Neural cell (in vitro differentiated cells): Measurements from ENCODE around the gene PCMT1. TPM values are rescaled to one million over a fixed set of nuclear protein-coding genes. Genes with fewer than 3 reads are reported as not detected.

Experiments used
- H2AFZ ChIP-seq: fragments of 200-600, 300-800 bp; sonication (generic), shearing (Covaris generic); 2 replicates; pipeline ENCODE4 v1.6.0; 2014; ENCODE audit warnings: low read depth, mild to moderate bottlenecking, antibody characterized with exemption, low read length, moderate library complexity
- H3F3A ChIP-seq: fragments of 200-600 bp; shearing (Covaris generic); 2 replicates; pipeline ENCODE4 v1.6.1; 2016; ENCODE audit warnings: mild to moderate bottlenecking, moderate library complexity, mixed read lengths, antibody characterized with exemption, low read length; ENCODE audit not compliant: insufficient read depth, poor library complexity, severe bottlenecking
- H3K27ac ChIP-seq: fragments of 200-600, 300-800 bp; sonication (generic), shearing (Covaris generic); 2 replicates; pipeline ENCODE4 v1.5.1; 2014; ENCODE audit warnings: mild to moderate bottlenecking, low read length, moderate library complexity
- H3K27me3 ChIP-seq: fragments of 300-800, 200-600 bp; sonication (generic), shearing (Covaris generic); 2 replicates; pipeline ENCODE4 v1.6.0; 2014; ENCODE audit warnings: mild to moderate bottlenecking, low read depth, low read length, moderate library complexity; ENCODE audit not compliant: insufficient read depth
- H3K36me3 ChIP-seq: fragments of 300-800, 200-600 bp; sonication (generic), shearing (Covaris generic); 2 replicates; pipeline ENCODE4 v1.5.1; 2014; ENCODE audit warnings: mild to moderate bottlenecking, antibody characterized with exemption, low read length, moderate library complexity; ENCODE audit not compliant: insufficient read depth
- H3K4me2 ChIP-seq: fragments of 300-800, 200-600 bp; sonication (generic), shearing (Covaris generic); 2 replicates; pipeline ENCODE4 v1.6.0; 2014; ENCODE audit warnings: mild to moderate bottlenecking, low read length
- H3K4me3 ChIP-seq: fragments of 300-800, 200-600 bp; sonication (generic), shearing (Covaris generic); 2 replicates; pipeline ENCODE4 v1.5.1; 2014; ENCODE audit warnings: mild to moderate bottlenecking, low read length, moderate library complexity
- H3K79me2 ChIP-seq: fragments of 200-600 bp; shearing (Covaris generic); replicated peaks from 2 replicates; pipeline ENCODE4 v1.6.0; 2014; ENCODE audit warnings: mild to moderate bottlenecking, low read length, moderate library complexity; ENCODE audit not compliant: insufficient read depth
- H3K9ac ChIP-seq: fragments of 300-800, 200-600 bp; sonication (generic), shearing (Covaris generic); 2 replicates; pipeline ENCODE4 v1.6.1; 2016; ENCODE audit warnings: mild to moderate bottlenecking, low read length, mixed read lengths
- H3K9me2 ChIP-seq: fragments of 200-600 bp; shearing (Covaris generic); 2 replicates; pipeline ENCODE4 v1.6.1; 2016; ENCODE audit warnings: mild to moderate bottlenecking, low read length, mixed read lengths; ENCODE audit not compliant: insufficient read depth
- H3K9me3 ChIP-seq: fragments of 200-600, 300-800 bp; sonication (generic), shearing (Covaris generic); 2 replicates; pipeline ENCODE4 v1.6.1; 2016; ENCODE audit warnings: mild to moderate bottlenecking, mixed run types, low read length, moderate library complexity, mixed read lengths
- H4K20me1 ChIP-seq: fragments of 200-600 bp; shearing (Covaris generic); 2 replicates; pipeline ENCODE4 v1.6.1; 2016; ENCODE audit warnings: mild to moderate bottlenecking, mixed run types; ENCODE audit not compliant: insufficient read depth
- EP300 ChIP-seq: fragments of 450-650 bp; conservative IDR thresholded peaks from 2 replicates; pipeline ENCODE4 v1.6.1; 2014; ENCODE audit warnings: antibody characterized with exemption, mild to moderate bottlenecking, moderate library complexity; ENCODE audit not compliant: poor library complexity, severe bottlenecking
- EZH2 ChIP-seq: fragments of 200-600, 300-800 bp; shearing (Covaris generic), sonication (generic); IDR thresholded peaks from 2 replicates; pipeline ENCODE4 v1.6.1; 2014; ENCODE audit warnings: antibody characterized with exemption, low read length, borderline replicate concordance, mild to moderate bottlenecking; ENCODE audit not compliant: insufficient read depth, poor library complexity, severe bottlenecking
- MXI1 ChIP-seq: fragments of 450-650 bp; conservative IDR thresholded peaks from 2 replicates; pipeline ENCODE4 v1.6.1; 2014; ENCODE audit warnings: antibody characterized with exemption, mild to moderate bottlenecking; ENCODE audit not compliant: poor library complexity, severe bottlenecking
- POLR2AphosphoS5 ChIP-seq: IDR thresholded peaks from 2 replicates; pipeline ENCODE4 v1.6.1; 2012
- RAD21 ChIP-seq: fragments of 450-650 bp; conservative IDR thresholded peaks from 2 replicates; pipeline ENCODE4 v1.6.1; 2014; ENCODE audit warnings: antibody characterized with exemption, mild to moderate bottlenecking, moderate library complexity
- REST ChIP-seq: IDR thresholded peaks from 2 replicates; pipeline ENCODE4 v1.6.1; 2012; ENCODE audit warnings: borderline replicate concordance
- SMC3 ChIP-seq: fragments of 450-650 bp; conservative IDR thresholded peaks from 2 replicates; pipeline ENCODE4 v1.6.1; 2014; ENCODE audit warnings: antibody characterized with exemption, mild to moderate bottlenecking, moderate library complexity; ENCODE audit not compliant: poor library complexity
- TAF1 ChIP-seq: IDR thresholded peaks from 2 replicates; pipeline ENCODE4 v1.6.1; 2012; ENCODE audit warnings: low read depth
- polyA plus RNA-seq: library from polyadenylated mRNA; depleted of rRNA; stranded (reverse); fragments of >200 nt; gene quantifications from 2 replicates; pipeline ENCODE4 v1.2.3, GENCODE V29; 2014
- TF ChIP-seq, protein P1 (sequence below): fragments of 450-650 bp; IDR thresholded peaks from 2 replicates; pipeline ENCODE4 v1.5.1; 2014; ENCODE audit warnings: antibody characterized with exemption, mild to moderate bottlenecking, moderate library complexity; ENCODE audit not compliant: poor library complexity, severe bottlenecking

The PCMT1 gene
- polyA plus RNA-seq, 1 donor from 2014 or later, result 384 TPM

GRCh38 chr6:149725785-149726184, 23.8 kb upstream of the PCMT1 start:
- Histone ChIP-seq H3K79me2 (no peaks in the 10 kb centered on the region), H3K27ac (no peak overlapping the region), H3F3A (no peaks in the 10 kb centered on the region), H3K27me3 (no peaks in the 10 kb centered on the region), H3K9ac (no peak overlapping the region), H4K20me1 (no peaks in the 10 kb centered on the region), H3K4me3 (no peak overlapping the region), H2AFZ (no peak overlapping the region), H3K4me2 (no peak overlapping the region), H3K36me3 (no peaks in the 10 kb centered on the region), H3K9me2 (no peaks in the 10 kb centered on the region), H3K9me3 (no peaks in the 10 kb centered on the region)
- TF ChIP-seq MXI1 (no peak), REST (no peak), SMC3 (no peak), RAD21 (no peak), TAF1 (no peak), POLR2AphosphoS5 (no peak), EP300 (no peak), EZH2 (no peak)
- TF ChIP-seq, protein P1, sequence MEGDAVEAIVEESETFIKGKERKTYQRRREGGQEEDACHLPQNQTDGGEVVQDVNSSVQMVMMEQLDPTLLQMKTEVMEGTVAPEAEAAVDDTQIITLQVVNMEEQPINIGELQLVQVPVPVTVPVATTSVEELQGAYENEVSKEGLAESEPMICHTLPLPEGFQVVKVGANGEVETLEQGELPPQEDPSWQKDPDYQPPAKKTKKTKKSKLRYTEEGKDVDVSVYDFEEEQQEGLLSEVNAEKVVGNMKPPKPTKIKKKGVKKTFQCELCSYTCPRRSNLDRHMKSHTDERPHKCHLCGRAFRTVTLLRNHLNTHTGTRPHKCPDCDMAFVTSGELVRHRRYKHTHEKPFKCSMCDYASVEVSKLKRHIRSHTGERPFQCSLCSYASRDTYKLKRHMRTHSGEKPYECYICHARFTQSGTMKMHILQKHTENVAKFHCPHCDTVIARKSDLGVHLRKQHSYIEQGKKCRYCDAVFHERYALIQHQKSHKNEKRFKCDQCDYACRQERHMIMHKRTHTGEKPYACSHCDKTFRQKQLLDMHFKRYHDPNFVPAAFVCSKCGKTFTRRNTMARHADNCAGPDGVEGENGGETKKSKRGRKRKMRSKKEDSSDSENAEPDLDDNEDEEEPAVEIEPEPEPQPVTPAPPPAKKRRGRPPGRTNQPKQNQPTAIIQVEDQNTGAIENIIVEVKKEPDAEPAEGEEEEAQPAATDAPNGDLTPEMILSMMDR, result no peak

GRCh38 chr6:149727793-149728498, 21.6 kb upstream of the PCMT1 start:
- H3F3A ChIP-seq, result no peaks in the 10 kb centered on the region
- H3K27me3 ChIP-seq, result no peaks in the 10 kb centered on the region
- no peaks in the 10 kb centered on the region for H3K9me2 ChIP-seq
- H3K79me2 ChIP-seq, result no peaks in the 10 kb centered on the region
- no peaks in the 10 kb centered on the region for H3K36me3 ChIP-seq
- no peaks in the 10 kb centered on the region for H4K20me1 ChIP-seq
- H3K4me2 ChIP-seq, result no peak overlapping the region
- TF ChIP-seq REST, result no peak
- no peak for TF ChIP-seq MXI1
- TF ChIP-seq EP300, result no peak
- TF ChIP-seq, protein P1, result no peak
- no peak for TF ChIP-seq EZH2
- TF ChIP-seq RAD21, result no peak
- no peak for TF ChIP-seq TAF1
- no peak for TF ChIP-seq POLR2AphosphoS5
- TF ChIP-seq SMC3, result no peak
- no peak overlapping the region for H2AFZ ChIP-seq
- no peak overlapping the region for H3K27ac ChIP-seq
- no peak overlapping the region for H3K9ac ChIP-seq
- no peaks in the 10 kb centered on the region for H3K9me3 ChIP-seq
- no peak overlapping the region for H3K4me3 ChIP-seq
